NCI-H2196 treated with DMSO at 0.1 percent for 48 hours (cell line): ENCODE measurements around the gene DPPA4.
"Not testable (repeated sequence)": the region's sequence is repeated elsewhere in the genome, so short reads cannot be mapped to it uniquely, and the experiment has no call there.

Source experiments
- DNase-seq: peaks from one replicate; lab custom pipeline; 2025; ENCODE audit not compliant: unreplicated experiment; lab: John Stamatoyannopoulos, UW

The DPPA4 gene, protein sequence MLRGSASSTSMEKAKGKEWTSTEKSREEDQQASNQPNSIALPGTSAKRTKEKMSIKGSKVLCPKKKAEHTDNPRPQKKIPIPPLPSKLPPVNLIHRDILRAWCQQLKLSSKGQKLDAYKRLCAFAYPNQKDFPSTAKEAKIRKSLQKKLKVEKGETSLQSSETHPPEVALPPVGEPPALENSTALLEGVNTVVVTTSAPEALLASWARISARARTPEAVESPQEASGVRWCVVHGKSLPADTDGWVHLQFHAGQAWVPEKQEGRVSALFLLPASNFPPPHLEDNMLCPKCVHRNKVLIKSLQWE

GRCh38 chr3:109337393-109337792 is at the start of gene DPPA4:
TSS of gene DPPA4 (minus strand) at chr3:109337546. CDS start at chr3:109337517, 29 bp downstream.
- no peak for DNase-seq

GRCh38 chr3:109385442-109386318 is 48.3 kb upstream of the DPPA4 start:
- DNase-seq = no peak

GRCh38 chr3:109384164-109384563 is 46.8 kb upstream of the DPPA4 start:
- DNase-seq = no peak

DNA sequence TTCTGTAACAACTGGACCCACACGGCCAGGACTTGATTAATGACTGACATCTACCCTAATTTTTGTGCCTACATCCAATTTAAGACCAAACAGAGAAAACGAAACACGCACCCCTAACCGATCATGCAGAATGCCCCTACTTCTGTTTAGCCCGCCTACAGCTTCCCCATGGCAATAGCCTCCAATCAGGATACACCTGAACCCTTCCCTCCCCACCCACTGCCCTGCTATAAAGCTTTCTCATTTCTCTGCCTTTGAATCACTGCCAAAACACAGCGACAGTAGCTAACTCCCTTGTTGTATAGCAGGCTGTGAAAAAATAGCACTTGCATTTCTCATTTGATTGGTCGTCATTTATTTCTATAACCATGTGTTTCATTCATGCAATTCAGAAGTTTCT is 45.2 kb upstream of the DPPA4 start:
- no peak for DNase-seq

GRCh38 chr3:109375975-109376374 is 38.6 kb upstream of the DPPA4 start:
- no peak for DNase-seq

DNA sequence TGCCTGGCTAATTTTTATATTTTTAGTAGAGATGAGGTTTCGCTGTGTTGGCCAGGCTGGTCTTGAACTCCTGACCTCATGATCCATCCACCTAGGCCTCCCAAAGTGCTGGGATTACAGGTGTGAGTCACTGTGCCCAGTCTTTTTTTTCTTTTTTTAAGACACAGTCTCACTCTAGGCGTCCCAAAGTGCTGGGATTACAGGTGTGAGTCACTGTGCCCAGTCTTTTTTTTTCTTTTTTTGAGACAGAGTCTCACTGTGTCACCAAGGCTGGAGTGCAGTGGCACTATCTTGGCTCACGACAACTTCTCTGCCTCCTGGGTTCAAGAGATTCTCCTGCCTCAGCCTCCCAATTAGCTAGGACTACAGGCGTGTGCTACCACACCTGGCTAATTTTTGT is 37.1 kb upstream of the DPPA4 start:
- DNase-seq = not testable (repeated sequence)

GRCh38 chr3:109373933-109374332 is 36.6 kb upstream of the DPPA4 start:
- no peak for DNase-seq

GRCh38 chr3:109372639-109373038 is 35.3 kb upstream of the DPPA4 start:
- no peak for DNase-seq

- DNase-seq = no peak
Observed at GRCh38 chr3:109369510-109369909, 32.2 kb upstream of the DPPA4 start.

- no peak for DNase-seq
Observed at GRCh38 chr3:109364088-109364487, 26.7 kb upstream of the DPPA4 start.

DNA sequence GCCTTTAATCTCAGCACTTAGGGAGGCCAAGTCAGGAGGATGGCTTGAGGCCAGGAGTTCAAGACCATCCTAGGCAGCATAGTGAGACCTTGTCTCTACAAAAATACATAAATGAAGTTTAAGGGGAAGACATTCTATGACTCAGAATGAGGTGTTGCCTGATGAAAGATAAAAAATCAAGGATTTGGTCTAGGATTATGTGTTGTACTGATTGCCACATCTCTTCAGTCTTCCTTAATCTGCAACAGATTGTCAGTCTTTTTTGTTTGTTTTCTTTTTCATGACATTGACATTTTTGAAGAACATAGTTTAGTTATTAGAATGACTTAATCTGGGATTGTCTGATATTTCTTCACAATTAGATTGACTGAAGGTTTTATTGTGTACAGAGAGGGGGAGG is 26.3 kb upstream of the DPPA4 start:
- DNase-seq = no peak

GRCh38 chr3:109362823-109363222 is 25.5 kb upstream of the DPPA4 start:
- no peak for DNase-seq

DNA sequence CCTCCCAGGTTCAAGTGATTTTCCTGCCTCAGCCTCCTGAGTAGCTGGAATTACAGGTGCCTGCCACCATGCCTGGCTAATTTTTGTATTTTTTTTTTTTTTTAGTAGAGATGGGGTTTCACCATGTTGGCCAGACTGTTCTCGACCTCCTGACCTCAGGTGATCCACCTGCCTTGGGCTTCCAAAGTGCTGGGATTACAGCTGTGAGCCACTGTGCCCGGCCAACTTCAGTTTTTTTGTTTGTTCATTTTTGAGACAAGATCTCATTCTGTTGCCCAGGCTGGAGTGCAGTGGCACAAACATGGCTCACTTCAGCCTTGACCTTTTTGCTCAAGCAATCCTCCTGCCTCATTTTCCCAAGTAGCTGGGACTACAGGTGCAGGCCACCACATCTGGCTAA is 21.5 kb upstream of the DPPA4 start:
- not testable (repeated sequence) for DNase-seq

- no peak for DNase-seq
Observed at GRCh38 chr3:109356442-109357155, 19.3 kb upstream of the DPPA4 start.

GRCh38 chr3:109355625-109356441 is 18.5 kb upstream of the DPPA4 start:
- DNase-seq = no peak

DNA sequence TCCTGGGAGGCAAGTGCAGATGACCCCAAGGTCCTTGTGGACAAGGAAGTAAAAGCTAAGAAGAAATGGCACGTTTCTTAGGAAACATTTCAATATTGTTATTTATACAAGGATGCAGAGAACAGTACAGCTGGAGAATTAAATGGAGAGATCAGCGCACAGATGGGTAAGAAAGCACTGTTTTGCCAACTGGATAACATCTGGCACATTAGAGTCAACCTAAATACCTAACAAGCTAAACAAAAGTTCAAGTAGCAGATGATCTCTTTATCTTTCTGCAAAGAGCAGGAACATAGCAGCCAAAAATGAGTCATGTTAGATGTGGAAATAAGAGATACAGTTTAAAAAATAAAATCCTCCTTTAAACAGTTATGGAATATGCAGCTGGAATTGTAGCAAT is 15.7 kb upstream of the DPPA4 start:
- DNase-seq = no peak

- DNase-seq = no peak
Observed at GRCh38 chr3:109351231-109351630, 13.9 kb upstream of the DPPA4 start.

DNA sequence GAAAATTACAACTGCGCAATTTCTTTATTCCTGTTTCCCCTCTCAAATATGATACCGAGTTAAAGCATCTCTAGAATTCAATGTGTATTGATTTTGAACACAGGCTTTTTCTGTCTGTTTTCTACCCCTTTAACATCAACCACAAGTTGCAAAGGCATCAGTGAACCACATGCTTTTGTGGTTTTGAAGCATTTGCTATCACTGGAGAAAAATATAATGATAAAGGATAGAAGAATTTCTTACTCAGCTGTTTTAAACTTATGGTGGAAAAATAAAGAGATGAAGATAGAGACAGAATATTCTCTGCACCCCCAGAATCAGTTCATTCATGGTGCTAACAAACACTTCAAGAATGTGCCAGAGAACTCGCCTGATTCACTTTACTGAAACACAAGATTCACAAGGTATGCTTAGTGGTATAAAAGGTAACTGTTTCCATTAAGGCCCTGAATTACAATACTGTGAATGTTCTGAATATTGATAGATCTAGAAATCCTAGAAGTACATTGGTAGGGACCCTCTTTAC is 9.5 kb upstream of the DPPA4 start:
- DNase-seq = no peak

DNA sequence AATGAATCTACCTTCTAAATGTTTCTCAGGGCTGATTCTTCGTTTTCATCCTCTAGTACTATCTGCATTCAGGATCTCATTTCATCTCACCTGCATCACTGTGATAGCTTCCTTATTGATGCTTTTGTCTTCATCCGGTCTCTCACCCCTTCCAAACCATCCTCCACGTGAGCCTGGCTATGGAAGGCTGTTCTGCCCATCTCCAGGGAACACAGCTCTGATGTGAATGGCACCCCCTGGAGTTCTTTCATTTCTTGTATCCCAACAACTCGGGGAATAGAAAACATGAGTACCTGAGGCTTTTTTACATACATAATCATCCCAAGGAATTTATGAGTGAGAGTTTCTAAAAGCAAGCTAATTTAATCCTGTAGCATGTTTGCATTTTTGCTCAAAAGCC is 8.8 kb upstream of the DPPA4 start:
- DNase-seq = no peak
